22Rv1 (cell line): Measurements from ENCODE around the gene INTS1.

Experiments used
- H3K27ac ChIP-seq: fragments of 450-650 bp; 2 replicates; pipeline ENCODE4 v1.5.1; 2017
- ZFX ChIP-seq: fragments of 450-650 bp; IDR thresholded peaks from 2 replicates; pipeline ENCODE4 v1.6.1; 2017; ENCODE audit warnings: antibody characterized with exemption, borderline replicate concordance
- TF ChIP-seq, protein P1 (sequence below): fragments of 450-650 bp; IDR thresholded peaks from 2 replicates; pipeline ENCODE4 v1.5.1; 2017; ENCODE audit warnings: mild to moderate bottlenecking

INTS1 gene

DNA sequence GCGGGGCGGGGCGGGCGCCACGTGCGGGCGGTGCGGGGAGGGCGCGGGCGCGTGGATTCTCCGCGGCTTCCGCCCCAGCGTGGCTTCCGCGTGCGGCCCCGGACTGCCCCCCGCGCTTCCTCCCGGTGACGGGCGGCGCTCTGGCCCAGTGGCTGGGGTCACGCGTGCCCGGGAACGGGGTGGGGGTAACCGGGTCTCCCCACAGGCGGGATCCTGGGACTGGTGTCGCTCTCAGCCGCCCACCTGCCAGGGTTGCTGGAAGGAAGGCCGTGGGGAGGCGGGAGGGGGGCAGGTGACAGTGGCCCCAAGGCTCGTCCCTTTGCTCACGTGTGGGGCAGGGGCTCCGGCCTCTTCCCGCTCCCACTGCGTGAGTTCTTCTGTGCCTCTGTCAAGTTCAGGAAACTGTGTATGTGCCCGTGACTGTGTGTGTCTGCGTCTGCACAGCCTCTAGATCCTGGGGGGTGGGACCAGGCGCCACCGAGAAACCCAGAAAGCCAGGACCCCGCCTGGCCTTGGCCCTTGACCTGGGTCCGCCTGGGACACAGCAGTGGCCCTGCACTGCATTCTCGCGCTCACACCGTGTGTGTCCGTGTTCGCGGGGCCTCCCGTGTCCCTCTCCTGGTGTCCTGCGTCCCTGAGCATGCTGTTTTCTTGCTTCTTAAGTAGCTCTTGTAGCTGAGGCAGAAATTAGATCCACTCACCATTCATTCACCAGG is 27.2 kb upstream of the INTS1 start:
- peak overlapping the region; percentile 93 for H3K27ac ChIP-seq

DNA sequence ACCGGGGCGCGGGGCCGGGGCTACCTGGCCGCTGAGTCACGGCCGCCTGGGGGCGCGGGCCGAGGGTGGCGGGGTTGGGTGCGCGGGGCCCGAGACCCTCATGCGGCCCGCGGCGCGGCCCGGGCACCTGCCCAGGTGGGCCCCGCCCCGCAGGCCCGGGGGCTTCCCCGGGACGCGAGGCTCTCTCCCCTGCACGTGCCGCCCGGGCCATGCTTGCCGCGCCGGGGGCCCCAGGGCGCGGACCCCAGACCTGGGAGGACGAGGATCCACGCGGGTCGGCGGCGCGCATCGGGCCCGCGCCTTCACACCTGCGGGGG is 26.7 kb upstream of the INTS1 start:
- peak overlapping the region; percentile 93 for H3K27ac ChIP-seq
- TF ChIP-seq, protein P1, sequence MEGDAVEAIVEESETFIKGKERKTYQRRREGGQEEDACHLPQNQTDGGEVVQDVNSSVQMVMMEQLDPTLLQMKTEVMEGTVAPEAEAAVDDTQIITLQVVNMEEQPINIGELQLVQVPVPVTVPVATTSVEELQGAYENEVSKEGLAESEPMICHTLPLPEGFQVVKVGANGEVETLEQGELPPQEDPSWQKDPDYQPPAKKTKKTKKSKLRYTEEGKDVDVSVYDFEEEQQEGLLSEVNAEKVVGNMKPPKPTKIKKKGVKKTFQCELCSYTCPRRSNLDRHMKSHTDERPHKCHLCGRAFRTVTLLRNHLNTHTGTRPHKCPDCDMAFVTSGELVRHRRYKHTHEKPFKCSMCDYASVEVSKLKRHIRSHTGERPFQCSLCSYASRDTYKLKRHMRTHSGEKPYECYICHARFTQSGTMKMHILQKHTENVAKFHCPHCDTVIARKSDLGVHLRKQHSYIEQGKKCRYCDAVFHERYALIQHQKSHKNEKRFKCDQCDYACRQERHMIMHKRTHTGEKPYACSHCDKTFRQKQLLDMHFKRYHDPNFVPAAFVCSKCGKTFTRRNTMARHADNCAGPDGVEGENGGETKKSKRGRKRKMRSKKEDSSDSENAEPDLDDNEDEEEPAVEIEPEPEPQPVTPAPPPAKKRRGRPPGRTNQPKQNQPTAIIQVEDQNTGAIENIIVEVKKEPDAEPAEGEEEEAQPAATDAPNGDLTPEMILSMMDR, result no peak
- TF ChIP-seq ZFX, result no peak

More for the DNA sequence above, 27.2 kb upstream of the INTS1 start:
- TF ChIP-seq, protein P1, result no peak
- no peak for TF ChIP-seq ZFX

DNA sequence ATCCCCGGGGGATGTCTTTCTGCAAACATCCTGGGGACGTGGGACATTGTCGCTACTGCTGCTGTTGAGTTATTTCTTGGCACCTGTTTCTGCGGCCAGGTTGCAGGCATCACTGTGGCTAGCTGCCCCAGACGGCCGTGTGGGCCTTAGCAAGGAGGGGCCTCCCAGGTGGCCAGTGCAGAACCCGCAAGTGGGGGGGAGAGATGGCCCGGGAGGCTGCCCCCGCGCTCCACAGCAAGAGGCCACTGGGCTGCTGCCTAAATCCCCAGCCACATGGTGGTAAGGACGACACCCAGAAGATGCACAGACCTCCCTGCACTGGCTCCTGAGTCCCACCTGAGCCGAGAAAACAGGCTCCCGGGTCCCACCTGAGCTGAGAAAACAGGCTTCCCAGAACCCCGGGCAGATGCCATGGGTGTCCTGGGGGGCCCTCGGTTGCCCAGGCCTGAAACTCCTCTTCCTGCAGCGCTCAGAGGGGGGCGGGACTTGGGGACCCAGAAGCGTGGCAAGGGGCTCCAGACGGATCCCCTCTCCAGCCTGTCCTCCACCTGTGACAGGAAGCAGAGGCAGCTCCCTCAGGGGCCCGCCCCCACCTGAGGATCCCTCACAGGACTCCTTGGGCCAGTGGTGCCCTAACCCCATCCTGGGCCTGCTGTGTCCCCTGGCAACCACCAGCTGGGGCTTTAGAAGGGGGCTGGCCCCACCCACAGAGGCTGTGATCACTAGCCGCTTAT is 25.4 kb upstream of the INTS1 start:
- H3K27ac ChIP-seq, result peak overlapping the region; percentile 93; the same call in 1 of the 2 replicates
- TF ChIP-seq, protein P1, result no peak

DNA sequence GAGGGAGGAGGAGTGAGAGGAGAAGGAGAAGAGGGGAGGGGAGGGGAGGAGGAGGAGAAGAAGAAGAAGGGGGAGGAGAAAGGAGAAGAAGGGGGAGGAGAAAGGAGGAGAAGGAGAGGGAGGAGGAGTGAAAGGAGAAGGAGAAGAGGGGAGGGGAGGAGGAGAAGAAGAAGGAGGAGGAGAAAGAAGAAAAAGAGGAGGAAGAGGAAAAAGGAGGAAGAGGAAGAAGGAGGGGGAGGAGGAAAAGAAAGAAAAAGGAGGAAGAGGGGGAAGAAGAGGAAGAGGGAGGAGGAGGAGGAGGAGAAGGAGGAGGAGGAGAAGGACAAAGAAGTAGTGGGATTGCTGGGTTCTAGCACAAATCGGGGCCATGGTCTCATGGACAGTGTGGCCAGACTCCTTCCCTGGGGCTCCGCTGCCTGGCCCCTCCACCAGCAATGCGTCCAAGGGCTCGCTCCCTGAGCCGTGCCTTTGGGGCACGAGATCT is 22.1 kb upstream of the INTS1 start:
- TF ChIP-seq, protein P1, result no peak
- TF ChIP-seq ZFX, result no peak
- H3K27ac ChIP-seq, result no peak overlapping the region

DNA sequence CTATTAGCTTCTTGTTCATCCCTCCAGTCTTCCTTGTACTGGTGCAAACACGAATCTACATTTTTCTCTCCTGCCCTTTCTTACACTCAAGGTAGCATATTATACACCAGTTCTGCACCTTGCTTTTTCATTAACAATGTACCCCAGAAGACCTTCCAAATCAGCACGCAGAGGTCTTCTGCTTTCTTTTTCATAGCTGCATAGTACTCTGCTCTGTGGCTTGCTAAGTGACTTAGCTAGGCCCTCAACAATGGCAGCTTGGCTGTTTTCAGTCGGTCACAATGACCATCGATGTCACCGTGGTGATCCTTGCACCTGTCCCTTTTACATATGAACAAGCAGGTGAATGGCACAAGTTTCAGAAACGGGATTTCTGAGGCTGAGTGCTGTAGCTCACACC is 21.2 kb upstream of the INTS1 start:
- TF ChIP-seq, protein P1, result no peak
- no peak for TF ChIP-seq ZFX
- H3K27ac ChIP-seq, result no peak overlapping the region

DNA sequence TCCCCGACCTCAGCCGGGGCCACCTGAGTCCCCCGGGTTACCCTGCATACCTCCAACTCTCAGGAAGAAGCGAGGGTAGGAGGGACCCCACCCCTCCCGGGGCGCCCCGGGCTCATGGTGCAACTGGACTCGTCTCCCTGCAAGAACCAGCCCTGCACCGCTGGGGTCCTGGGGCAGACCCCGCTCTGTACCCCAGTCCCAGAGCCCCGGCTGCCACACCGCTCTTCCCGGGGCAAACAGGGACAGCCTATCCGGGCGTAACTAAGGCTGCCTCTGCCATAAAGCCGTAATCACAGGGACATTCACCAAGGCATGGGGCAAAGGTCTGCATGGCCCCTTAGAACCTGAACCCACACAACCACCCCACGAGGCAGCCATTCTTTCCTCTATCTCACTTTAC is 19.7 kb upstream of the INTS1 start:
- no peak overlapping the region for H3K27ac ChIP-seq
- TF ChIP-seq, protein P1, result no peak
- TF ChIP-seq ZFX, result no peak

DNA sequence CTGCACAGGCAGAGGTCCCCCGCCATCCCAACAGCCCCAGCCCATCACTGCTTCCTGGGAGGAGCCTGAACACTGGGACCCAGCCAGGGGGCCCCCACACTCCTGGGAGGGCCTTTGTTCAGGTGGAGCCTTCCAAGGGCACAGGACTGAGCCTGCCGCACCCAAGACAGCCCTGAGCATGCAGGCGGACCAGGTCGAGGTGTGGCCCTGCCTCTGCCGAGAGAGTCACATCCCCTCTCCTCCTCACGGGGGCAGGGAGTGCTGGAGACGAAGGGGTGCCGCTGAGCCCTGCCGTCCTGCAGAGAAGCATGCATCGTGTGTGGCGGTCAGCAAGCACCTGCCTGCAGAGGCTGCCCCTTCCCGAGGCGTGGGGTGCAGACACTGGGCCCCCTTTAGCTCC is 19.0 kb upstream of the INTS1 start:
- TF ChIP-seq, protein P1, result no peak
- TF ChIP-seq ZFX, result no peak
- H3K27ac ChIP-seq, result no peak overlapping the region
